Measurements from ENCODE around the gene MACROD2. TPM values are rescaled to one million over a fixed set of nuclear protein-coding genes. Genes with fewer than 3 reads are reported as not detected.

Gene MACROD2
- total RNA-seq, 5 donors from 2014 or later (not counting 1 experiment from before 2014, with no cell fraction given): 0.23 to 1.3 (median 0.51) TPM; not detected in 2

- Mint-ChIP-seq H3K27me3 (no peaks in the 10 kb centered on the region), H3K36me3 (no peaks in the 10 kb centered on the region), H3K27ac (no peak overlapping the region), H3K4me3 (no peak overlapping the region), H3K9me3 (peaks cover 8 to 16% (median 14%) of the 10 kb centered on the region in 3 donors), H3K4me1 (no peaks in the 10 kb centered on the region)
- no peak overlapping the region for H3K4me3 ChIP-seq (ENCODE audit: control insufficient read depth in 1 of 2, extremely low read depth in 1 of 2, low read length in 1 of 2)
- H3K27ac ChIP-seq (ENCODE audit: low read length): no peak overlapping the region
- ATAC-seq (replicated peaks in 1 of 4) (no peak), DNase-seq (no peak)
- H3K9me3 ChIP-seq: no peaks in the 10 kb centered on the region
- ChIA-PET POLR2A (no interaction called here), CTCF (no interaction called here)
- H3K36me3 ChIP-seq (ENCODE audit: control insufficient read depth in 2 of 2, extremely low read depth in 1 of 2, insufficient read depth in 1 of 2, low read length in 1 of 2): no peaks in the 10 kb centered on the region
- H3K27me3 ChIP-seq (replicated peaks in 1 of 2; ENCODE audit: control insufficient read depth in 2 of 2, extremely low read depth in 1 of 2, insufficient read depth in 2 of 2, low read length in 1 of 2): no peaks in the 10 kb centered on the region
- no peaks in the 10 kb centered on the region for H3K4me1 ChIP-seq (ENCODE audit: control insufficient read depth in 1 of 2, extremely low read depth in 1 of 2, insufficient read depth in 2 of 2, low read length in 2 of 2)
Observed at GRCh38 chr20:14378326-14378725, 383.0 kb downstream of the MACROD2 start.

GRCh38 chr20:14383335-14383734 lies 388.0 kb downstream of the MACROD2 start:
- DNase-seq (no peak), ATAC-seq (replicated peaks in 1 of 4) (no peak)
- no peaks in the 10 kb centered on the region for H3K4me1 Mint-ChIP-seq
- no peaks in the 10 kb centered on the region for H3K9me3 ChIP-seq
- WGBS (ENCODE audit: insufficient coverage): no CpG with 5 or more reads among the region's 5 CpGs
- ChIA-PET POLR2A (no interaction called here), CTCF (no interaction called here)
- no peak overlapping the region for H3K27ac Mint-ChIP-seq
- no peak overlapping the region for H3K4me3 Mint-ChIP-seq
- H3K36me3 ChIP-seq (ENCODE audit: control insufficient read depth in 2 of 2, extremely low read depth in 1 of 2, insufficient read depth in 1 of 2, low read length in 1 of 2): no peaks in the 10 kb centered on the region
- H3K27ac ChIP-seq (ENCODE audit: low read length): no peak overlapping the region
- H3K36me3 Mint-ChIP-seq: no peaks in the 10 kb centered on the region
- no peaks in the 10 kb centered on the region for H3K27me3 Mint-ChIP-seq
- H3K4me3 ChIP-seq (ENCODE audit: control insufficient read depth in 1 of 2, extremely low read depth in 1 of 2, low read length in 1 of 2): no peak overlapping the region
- peaks cover 10 to 16% (median 16%) of the 10 kb centered on the region in 3 donors for H3K9me3 Mint-ChIP-seq
- H3K27me3 ChIP-seq (replicated peaks in 1 of 2; ENCODE audit: control insufficient read depth in 2 of 2, extremely low read depth in 1 of 2, insufficient read depth in 2 of 2, low read length in 1 of 2): no peaks in the 10 kb centered on the region
- H3K4me1 ChIP-seq (ENCODE audit: control insufficient read depth in 1 of 2, extremely low read depth in 1 of 2, insufficient read depth in 2 of 2, low read length in 2 of 2): no peaks in the 10 kb centered on the region

GRCh38 chr20:14384416-14385175 lies 389.3 kb downstream of the MACROD2 start:
- no peaks in the 10 kb centered on the region for H3K36me3 Mint-ChIP-seq
- no peaks in the 10 kb centered on the region for H3K9me3 ChIP-seq
- ATAC-seq (replicated peaks in 1 of 4): no peak
- H3K4me1 ChIP-seq (ENCODE audit: control insufficient read depth in 1 of 2, extremely low read depth in 1 of 2, insufficient read depth in 2 of 2, low read length in 2 of 2): no peaks in the 10 kb centered on the region
- no peaks in the 10 kb centered on the region for H3K27me3 Mint-ChIP-seq
- no peaks in the 10 kb centered on the region for H3K27me3 ChIP-seq (replicated peaks in 1 of 2; ENCODE audit: control insufficient read depth in 2 of 2, extremely low read depth in 1 of 2, insufficient read depth in 2 of 2, low read length in 1 of 2)
- no peak overlapping the region for H3K27ac ChIP-seq (ENCODE audit: low read length)
- H3K36me3 ChIP-seq (ENCODE audit: control insufficient read depth in 2 of 2, extremely low read depth in 1 of 2, insufficient read depth in 1 of 2, low read length in 1 of 2): no peaks in the 10 kb centered on the region
- DNase-seq: no peak
- no peak overlapping the region for H3K4me3 ChIP-seq (ENCODE audit: control insufficient read depth in 1 of 2, extremely low read depth in 1 of 2, low read length in 1 of 2)
- no peak overlapping the region for H3K27ac Mint-ChIP-seq
- H3K4me3 Mint-ChIP-seq: no peak overlapping the region
- peaks cover 10 to 16% (median 14%) of the 10 kb centered on the region in 3 donors for H3K9me3 Mint-ChIP-seq
- ChIA-PET POLR2A (no interaction called here), CTCF (no interaction called here)
- H3K4me1 Mint-ChIP-seq: no peaks in the 10 kb centered on the region
- no CpG with 5 or more reads among the region's 1 CpG for WGBS (ENCODE audit: insufficient coverage)

DNA sequence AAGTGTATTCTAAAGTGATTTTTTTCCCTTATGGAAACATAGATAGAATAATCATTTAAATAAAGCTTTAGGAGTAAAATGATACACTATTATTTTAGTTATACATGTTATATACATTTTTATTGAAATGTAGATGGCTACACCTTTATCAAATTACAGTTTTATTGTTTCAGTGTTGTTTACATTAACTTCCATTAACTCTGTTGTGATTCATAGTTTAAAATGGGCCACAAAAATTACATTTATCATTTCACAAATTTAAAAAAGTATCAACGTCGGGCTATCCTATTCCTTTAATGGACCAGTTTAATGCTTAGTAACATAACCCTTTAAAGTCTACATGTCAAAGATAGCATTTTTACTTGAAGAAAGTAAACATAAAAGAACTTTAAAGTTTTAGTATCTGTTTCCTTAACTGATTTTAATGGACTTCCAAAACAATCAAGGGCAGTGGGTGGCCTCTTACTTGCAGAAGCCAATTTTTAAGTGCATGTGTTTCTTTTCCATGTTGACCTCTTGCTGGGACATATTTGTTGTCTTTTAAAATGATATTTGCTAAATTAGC lies 389.9 kb downstream of the MACROD2 start:
- no peak overlapping the region for H3K4me3 Mint-ChIP-seq
- Histone ChIP-seq H3K4me3 (ENCODE audit: control insufficient read depth in 1 of 2, extremely low read depth in 1 of 2, low read length in 1 of 2) (no peak overlapping the region), H3K27me3 (replicated peaks in 1 of 2; ENCODE audit: control insufficient read depth in 2 of 2, extremely low read depth in 1 of 2, insufficient read depth in 2 of 2, low read length in 1 of 2) (no peaks in the 10 kb centered on the region), H3K9me3 (no peaks in the 10 kb centered on the region), H3K36me3 (ENCODE audit: control insufficient read depth in 2 of 2, extremely low read depth in 1 of 2, insufficient read depth in 1 of 2, low read length in 1 of 2) (no peaks in the 10 kb centered on the region), H3K4me1 (ENCODE audit: control insufficient read depth in 1 of 2, extremely low read depth in 1 of 2, insufficient read depth in 2 of 2, low read length in 2 of 2) (no peaks in the 10 kb centered on the region), H3K27ac (ENCODE audit: low read length) (no peak overlapping the region)
- H3K27me3 Mint-ChIP-seq: no peaks in the 10 kb centered on the region
- POLR2A ChIA-PET: no interaction called here
- no peak overlapping the region for H3K27ac Mint-ChIP-seq
- CTCF ChIA-PET: no interaction called here
- peaks cover 10 to 19% (median 14%) of the 10 kb centered on the region in 3 donors for H3K9me3 Mint-ChIP-seq
- no CpG with 5 or more reads among the region's 2 CpGs for WGBS (ENCODE audit: insufficient coverage)
- ATAC-seq (replicated peaks in 1 of 4): no peak
- DNase-seq: no peak
- no peaks in the 10 kb centered on the region for H3K36me3 Mint-ChIP-seq
- H3K4me1 Mint-ChIP-seq: no peaks in the 10 kb centered on the region

DNA sequence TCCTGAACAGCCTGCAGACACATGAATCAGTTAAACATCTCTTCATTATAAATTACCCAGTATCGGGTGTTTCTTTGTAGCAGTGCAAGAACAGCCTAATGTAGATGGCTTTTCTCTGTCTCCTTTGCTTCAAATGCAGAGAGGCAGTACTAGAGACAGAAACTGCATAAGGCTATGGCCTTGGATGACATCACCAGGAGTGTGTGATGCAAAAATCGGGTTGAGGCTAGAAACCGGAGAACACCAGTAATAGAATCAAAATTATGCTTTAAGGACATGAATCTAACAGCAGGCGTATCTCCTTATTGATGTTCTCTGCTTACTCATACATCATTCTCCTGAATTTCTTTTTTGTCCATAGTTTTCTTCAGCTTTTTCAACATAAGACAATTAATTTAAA lies 391.4 kb downstream of the MACROD2 start:
- CTCF ChIA-PET: no interaction called here
- Mint-ChIP-seq H3K27me3 (no peaks in the 10 kb centered on the region), H3K4me1 (no peaks in the 10 kb centered on the region), H3K9me3 (peaks cover 7 to 19% (median 9%) of the 10 kb centered on the region in 3 donors), H3K36me3 (no peaks in the 10 kb centered on the region), H3K27ac (no peak overlapping the region), H3K4me3 (no peak overlapping the region)
- POLR2A ChIA-PET: no interaction called here
- Histone ChIP-seq H3K36me3 (ENCODE audit: control insufficient read depth in 2 of 2, extremely low read depth in 1 of 2, insufficient read depth in 1 of 2, low read length in 1 of 2) (no peaks in the 10 kb centered on the region), H3K27ac (ENCODE audit: low read length) (no peak overlapping the region), H3K4me1 (ENCODE audit: control insufficient read depth in 1 of 2, extremely low read depth in 1 of 2, insufficient read depth in 2 of 2, low read length in 2 of 2) (no peaks in the 10 kb centered on the region), H3K27me3 (replicated peaks in 1 of 2; ENCODE audit: control insufficient read depth in 2 of 2, extremely low read depth in 1 of 2, insufficient read depth in 2 of 2, low read length in 1 of 2) (no peaks in the 10 kb centered on the region), H3K4me3 (ENCODE audit: control insufficient read depth in 1 of 2, extremely low read depth in 1 of 2, low read length in 1 of 2) (no peak overlapping the region), H3K9me3 (no peaks in the 10 kb centered on the region)
- 100% methylated on average over 2 of the region's 4 CpGs for WGBS (ENCODE audit: insufficient coverage)
- ATAC-seq (replicated peaks in 1 of 4) (no peak), DNase-seq (no peak)

- H3K27ac Mint-ChIP-seq: no peak overlapping the region
- Histone ChIP-seq H3K4me1 (ENCODE audit: control insufficient read depth in 1 of 2, extremely low read depth in 1 of 2, insufficient read depth in 2 of 2, low read length in 2 of 2) (no peaks in the 10 kb centered on the region), H3K27me3 (replicated peaks in 1 of 2; ENCODE audit: control insufficient read depth in 2 of 2, extremely low read depth in 1 of 2, insufficient read depth in 2 of 2, low read length in 1 of 2) (no peaks in the 10 kb centered on the region), H3K9me3 (no peaks in the 10 kb centered on the region), H3K4me3 (ENCODE audit: control insufficient read depth in 1 of 2, extremely low read depth in 1 of 2, low read length in 1 of 2) (no peak overlapping the region), H3K27ac (ENCODE audit: low read length) (no peak overlapping the region), H3K36me3 (ENCODE audit: control insufficient read depth in 2 of 2, extremely low read depth in 1 of 2, insufficient read depth in 1 of 2, low read length in 1 of 2) (no peaks in the 10 kb centered on the region)
- no peaks in the 10 kb centered on the region for H3K4me1 Mint-ChIP-seq
- no peak overlapping the region for H3K4me3 Mint-ChIP-seq
- ATAC-seq (replicated peaks in 1 of 4) (no peak), DNase-seq (no peak)
- H3K27me3 Mint-ChIP-seq: no peaks in the 10 kb centered on the region
- no peaks in the 10 kb centered on the region for H3K36me3 Mint-ChIP-seq
- ChIA-PET CTCF (no interaction called here), POLR2A (no interaction called here)
- peaks cover 10 to 32% (median 16%) of the 10 kb centered on the region in 3 donors for H3K9me3 Mint-ChIP-seq
Observed at GRCh38 chr20:14401479-14402138, 406.3 kb downstream of the MACROD2 start.

Data from T-cell (primary cell).